ENCODE measurements around the gene LIMA1. TPM values are rescaled to one million over a fixed set of nuclear protein-coding genes. Genes with fewer than 3 reads are reported as not detected.

The LIMA1 gene
- polyA plus RNA-seq, 1 donor from 2014 or later = 4.4 TPM

- H3F3A ChIP-seq (ENCODE audit: insufficient read depth, low read length, poor library complexity, severe bottlenecking) = no peaks in the 10 kb centered on the region
- no peak for TF ChIP-seq TAF1 (IDR thresholded peaks at IDR 0.05; ENCODE audit: low read depth)
- no peak for TF ChIP-seq POLR2AphosphoS5 (IDR thresholded peaks at IDR 0.05)
- TF ChIP-seq EP300 (conservative IDR thresholded peaks at IDR 0.05; ENCODE audit: poor library complexity, severe bottlenecking) = no peak
- no peak for TF ChIP-seq EZH2 (IDR thresholded peaks at IDR 0.05; ENCODE audit: borderline replicate concordance, insufficient read depth, low read length, poor library complexity, severe bottlenecking)
- no peak for TF ChIP-seq RAD21 (conservative IDR thresholded peaks at IDR 0.05)
- no peak for TF ChIP-seq MXI1 (conservative IDR thresholded peaks at IDR 0.05; ENCODE audit: poor library complexity, severe bottlenecking)
- no peak for TF ChIP-seq CTCF (IDR thresholded peaks at IDR 0.05; ENCODE audit: poor library complexity, severe bottlenecking)
- no peak for TF ChIP-seq REST (IDR thresholded peaks at IDR 0.05; ENCODE audit: borderline replicate concordance)
- TF ChIP-seq SMC3 (conservative IDR thresholded peaks at IDR 0.05; ENCODE audit: poor library complexity) = no peak
- no peak overlapping the region for H3K27ac ChIP-seq (ENCODE audit: low read length)
- H3K4me3 ChIP-seq (ENCODE audit: low read length) = no peak overlapping the region
- no peak overlapping the region for H3K4me2 ChIP-seq (ENCODE audit: low read length)
- no peak overlapping the region for H2AFZ ChIP-seq (ENCODE audit: low read depth, low read length)
- H3K79me2 ChIP-seq (replicated peaks; ENCODE audit: insufficient read depth, low read length) = no peaks in the 10 kb centered on the region
- no peaks in the 10 kb centered on the region for H3K36me3 ChIP-seq (ENCODE audit: insufficient read depth, low read length)
- H3K9me2 ChIP-seq (ENCODE audit: insufficient read depth, low read length) = no peaks in the 10 kb centered on the region
- no peaks in the 10 kb centered on the region for H3K9me3 ChIP-seq (ENCODE audit: low read length)
- no peak overlapping the region for H3K9ac ChIP-seq (ENCODE audit: low read length)
- no peaks in the 10 kb centered on the region for H3K27me3 ChIP-seq (ENCODE audit: insufficient read depth, low read depth, low read length)
- H4K20me1 ChIP-seq (ENCODE audit: insufficient read depth) = no peaks in the 10 kb centered on the region
These were observed 90.4 kb downstream of the LIMA1 start for GRCh38 chr12:50192908-50193307.

- no peak overlapping the region for H2AFZ ChIP-seq (ENCODE audit: low read depth, low read length)
- H3K9me3 ChIP-seq (ENCODE audit: low read length) = no peaks in the 10 kb centered on the region
- no peaks in the 10 kb centered on the region for H4K20me1 ChIP-seq (ENCODE audit: insufficient read depth)
- H3K27me3 ChIP-seq (ENCODE audit: insufficient read depth, low read depth, low read length) = no peaks in the 10 kb centered on the region
- H3K4me3 ChIP-seq (ENCODE audit: low read length) = no peak overlapping the region
- H3F3A ChIP-seq (ENCODE audit: insufficient read depth, low read length, poor library complexity, severe bottlenecking) = no peaks in the 10 kb centered on the region
- no peaks in the 10 kb centered on the region for H3K9me2 ChIP-seq (ENCODE audit: insufficient read depth, low read length)
- no peak overlapping the region for H3K9ac ChIP-seq (ENCODE audit: low read length)
- no peak overlapping the region for H3K4me2 ChIP-seq (ENCODE audit: low read length)
- H3K79me2 ChIP-seq (replicated peaks; ENCODE audit: insufficient read depth, low read length) = no peaks in the 10 kb centered on the region
- no peak for TF ChIP-seq RAD21 (conservative IDR thresholded peaks at IDR 0.05)
- no peak for TF ChIP-seq EZH2 (IDR thresholded peaks at IDR 0.05; ENCODE audit: borderline replicate concordance, insufficient read depth, low read length, poor library complexity, severe bottlenecking)
- TF ChIP-seq SMC3 (conservative IDR thresholded peaks at IDR 0.05; ENCODE audit: poor library complexity) = no peak
- H3K36me3 ChIP-seq (ENCODE audit: insufficient read depth, low read length) = no peaks in the 10 kb centered on the region
- H3K27ac ChIP-seq (ENCODE audit: low read length) = no peak overlapping the region
These were observed 91.1 kb downstream of the LIMA1 start for GRCh38 chr12:50192236-50192635.

- no peaks in the 10 kb centered on the region for H3K9me2 ChIP-seq (ENCODE audit: insufficient read depth, low read length)
- no peaks in the 10 kb centered on the region for H3F3A ChIP-seq (ENCODE audit: insufficient read depth, low read length, poor library complexity, severe bottlenecking)
- no peak overlapping the region for H3K9ac ChIP-seq (ENCODE audit: low read length)
- H4K20me1 ChIP-seq (ENCODE audit: insufficient read depth) = no peaks in the 10 kb centered on the region
- H3K4me2 ChIP-seq (ENCODE audit: low read length) = no peak overlapping the region
- H3K4me3 ChIP-seq (ENCODE audit: low read length) = no peak overlapping the region
- no peaks in the 10 kb centered on the region for H3K36me3 ChIP-seq (ENCODE audit: insufficient read depth, low read length)
- no peak overlapping the region for H2AFZ ChIP-seq (ENCODE audit: low read depth, low read length)
- H3K9me3 ChIP-seq (ENCODE audit: low read length) = no peaks in the 10 kb centered on the region
- H3K79me2 ChIP-seq (replicated peaks; ENCODE audit: insufficient read depth, low read length) = no peaks in the 10 kb centered on the region
- TF ChIP-seq EP300 (conservative IDR thresholded peaks at IDR 0.05; ENCODE audit: poor library complexity, severe bottlenecking) (no peak), MXI1 (conservative IDR thresholded peaks at IDR 0.05; ENCODE audit: poor library complexity, severe bottlenecking) (no peak), RAD21 (conservative IDR thresholded peaks at IDR 0.05) (no peak), POLR2AphosphoS5 (IDR thresholded peaks at IDR 0.05) (no peak), REST (IDR thresholded peaks at IDR 0.05; ENCODE audit: borderline replicate concordance) (no peak), CTCF (IDR thresholded peaks at IDR 0.05; ENCODE audit: poor library complexity, severe bottlenecking) (no peak), EZH2 (IDR thresholded peaks at IDR 0.05; ENCODE audit: borderline replicate concordance, insufficient read depth, low read length, poor library complexity, severe bottlenecking) (no peak), SMC3 (conservative IDR thresholded peaks at IDR 0.05; ENCODE audit: poor library complexity) (no peak), TAF1 (IDR thresholded peaks at IDR 0.05; ENCODE audit: low read depth) (no peak)
- H3K27me3 ChIP-seq (ENCODE audit: insufficient read depth, low read depth, low read length) = no peaks in the 10 kb centered on the region
- no peak overlapping the region for H3K27ac ChIP-seq (ENCODE audit: low read length)
These were observed 92.5 kb downstream of the LIMA1 start for GRCh38 chr12:50190859-50191258.

All from neural cell (in vitro differentiated cells).